K562 (cell line): ENCODE data around the gene SCAP. TPM values are rescaled to one million over a fixed set of nuclear protein-coding genes. Genes with fewer than 3 reads are reported as not detected.

ENCODE experiments used
- CHD4 ChIP-seq: fragments of 200-600 bp; sonication (generic); IDR thresholded peaks from 3 replicates; pipeline ENCODE4 v1.6.1; 2012; ENCODE audit warnings: low read depth, mild to moderate bottlenecking, mixed read lengths, low read length, inconsistent platforms; ENCODE audit not compliant: insufficient read depth, insufficient replicate concordance, poor library complexity, severe bottlenecking
- CUX1 ChIP-seq: fragments of 200-800 bp; sonication (Bioruptor generic); IDR thresholded peaks from 2 replicates; pipeline ENCODE4 v1.6.1; 2016; ENCODE audit warnings: missing genetic modification characterization, missing compliant biosample characterization
- GATAD2B ChIP-seq: fragments of 450-650 bp; IDR thresholded peaks from 2 replicates; pipeline ENCODE4 v1.6.1; 2017; ENCODE audit warnings: mild to moderate bottlenecking, borderline replicate concordance
- HINFP ChIP-seq: fragments of 450-650 bp; conservative IDR thresholded peaks from 2 replicates; pipeline ENCODE4 v1.6.1; 2016; ENCODE audit warnings: missing genetic modification characterization, low read depth, mild to moderate bottlenecking, control low read depth, missing compliant biosample characterization
- MGA ChIP-seq: fragments of 450-650 bp; IDR thresholded peaks from 2 replicates; pipeline ENCODE4 v1.6.1; 2016; ENCODE audit warnings: mild to moderate bottlenecking, moderate library complexity
- MTA2 ChIP-seq: fragments of 450-650 bp; IDR thresholded peaks from 2 replicates; pipeline ENCODE4 v1.6.1; 2016; ENCODE audit warnings: low read depth
- RBM25 ChIP-seq: fragments of 200-400 bp; formaldehyde crosslinking; IDR thresholded peaks from 2 replicates; pipeline ENCODE4 v1.6.1; 2018; ENCODE audit warnings: low read length, low read depth, moderate library complexity; ENCODE audit not compliant: severe bottlenecking
- SIN3A ChIP-seq, 2 experiments: fragments of 150-350 bp in 1 of 2; IDR thresholded peaks; 2 replicates each; pipeline ENCODE4 v1.6.1; 2011 to 2016; ENCODE audit warnings: borderline replicate concordance in 2 of 2, low read depth in 2 of 2, low read length in 2 of 2, mild to moderate bottlenecking in 2 of 2, moderate library complexity in 2 of 2; ENCODE audit not compliant: control insufficient read depth in 1 of 2
- ZNF780A ChIP-seq: fragments of 250-450 bp; sonication (Bioruptor Pico); IDR thresholded peaks from 2 replicates; pipeline ENCODE4 v1.5.0; 2021; ENCODE audit warnings: mild to moderate bottlenecking
- polyA plus RNA-seq, 8 experiments: library from polyadenylated mRNA; depleted of rRNA in 4 of 8; stranded (reverse) in 5 of 8; unstranded in 3 of 8; fragments of >200 nt; fragmentation: Nextera tagmentation in 2 of 8; fragmentation: Illumina TruSeq in 1 of 8; extraction: Ambion mirVana in 2 of 8; extraction: Trizol in 1 of 8; gene quantifications; 2 replicates each; pipeline versions ENCODE4 v1.2.1 to v1.2.3, GENCODE V29; 2011 to 2014; ENCODE audit warnings: inconsistent platforms in 1 of 8, missing spikeins in 1 of 8
- total RNA-seq, 7 experiments: library from RNA; depleted of rRNA in 6 of 7; stranded (reverse); fragments of >200 nt in 6 of 7; fragmentation: Illumina TruSeq in 2 of 7; extraction: Trizol in 2 of 7; gene quantifications; 2 replicates each; pipeline versions ENCODE4 v1.2.1 to v1.2.3, GENCODE V29; 2011 to 2021; ENCODE audit warnings: low replicate concordance in 1 of 7

The SCAP gene
- total and polyA plus RNA-seq, 9 of the 15 experiments (the other 6 are each of a cell fraction or from before 2014, with no cell fraction given) = 2.6 to 104 (median 37.8) TPM

- no peak for TF ChIP-seq CUX1 (CRISPR knock-in tag)
- peak; percentile 61; the same call in 1 of the 2 replicates for TF ChIP-seq HINFP (tag)
- no peak for TF ChIP-seq CHD4
- no peak for TF ChIP-seq MGA
- no peak for TF ChIP-seq GATAD2B
- TF ChIP-seq SIN3A (IDR thresholded peaks at IDR 0.05; ENCODE audit: borderline replicate concordance in 2 of 2, control insufficient read depth in 1 of 2, low read depth in 2 of 2, low read length in 2 of 2) = no peak
- no peak for TF ChIP-seq MTA2
- TF ChIP-seq ZNF780A (CRISPR knock-in tag) = no peak
- no peak for TF ChIP-seq RBM25
These were observed 11.5 kb upstream of the SCAP start (continued) for GRCh38 chr3:47487265-47487664.
